Measurements from ENCODE around the gene SERINC5. TPM values are rescaled to one million over a fixed set of nuclear protein-coding genes. Genes with fewer than 3 reads are reported as not detected.
A peak's percentile ranks its signal among the peaks of the same experiment; 100 is the strongest.
"Not testable (repeated sequence)": the region's sequence is repeated elsewhere in the genome, so short reads cannot be mapped to it uniquely, and the experiment has no call there.

The SERINC5 gene
- total RNA-seq, 1 donor from 2014 or later = 57.3 TPM

- no peak for TF ChIP-seq EZH2 (IDR thresholded peaks at IDR 0.05; ENCODE audit: insufficient read depth, low read length)
- TF ChIP-seq, protein P1, sequence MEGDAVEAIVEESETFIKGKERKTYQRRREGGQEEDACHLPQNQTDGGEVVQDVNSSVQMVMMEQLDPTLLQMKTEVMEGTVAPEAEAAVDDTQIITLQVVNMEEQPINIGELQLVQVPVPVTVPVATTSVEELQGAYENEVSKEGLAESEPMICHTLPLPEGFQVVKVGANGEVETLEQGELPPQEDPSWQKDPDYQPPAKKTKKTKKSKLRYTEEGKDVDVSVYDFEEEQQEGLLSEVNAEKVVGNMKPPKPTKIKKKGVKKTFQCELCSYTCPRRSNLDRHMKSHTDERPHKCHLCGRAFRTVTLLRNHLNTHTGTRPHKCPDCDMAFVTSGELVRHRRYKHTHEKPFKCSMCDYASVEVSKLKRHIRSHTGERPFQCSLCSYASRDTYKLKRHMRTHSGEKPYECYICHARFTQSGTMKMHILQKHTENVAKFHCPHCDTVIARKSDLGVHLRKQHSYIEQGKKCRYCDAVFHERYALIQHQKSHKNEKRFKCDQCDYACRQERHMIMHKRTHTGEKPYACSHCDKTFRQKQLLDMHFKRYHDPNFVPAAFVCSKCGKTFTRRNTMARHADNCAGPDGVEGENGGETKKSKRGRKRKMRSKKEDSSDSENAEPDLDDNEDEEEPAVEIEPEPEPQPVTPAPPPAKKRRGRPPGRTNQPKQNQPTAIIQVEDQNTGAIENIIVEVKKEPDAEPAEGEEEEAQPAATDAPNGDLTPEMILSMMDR (IDR thresholded peaks at IDR 0.05; ENCODE audit: insufficient read depth, low read depth, low read length) = no peak
- H3K4me1 Mint-ChIP-seq (ENCODE audit: low read depth, unreplicated experiment) = peaks cover 7% of the 10 kb centered on the region
- Histone ChIP-seq H3K27ac (ENCODE audit: low read depth, low read length) (no peak overlapping the region), H3K36me3 (ENCODE audit: insufficient read depth, low read length) (no peaks in the 10 kb centered on the region), H2AFZ (ENCODE audit: low read depth, low read length) (no peak overlapping the region), H3K9ac (ENCODE audit: low read length) (no peak overlapping the region), H3K27me3 (ENCODE audit: insufficient read depth, low read length) (no peaks in the 10 kb centered on the region), H3K4me2 (ENCODE audit: low read length) (no peak overlapping the region), H3K4me3 (ENCODE audit: insufficient read depth, low read depth, low read length) (no peak overlapping the region), H3K4me1 (ENCODE audit: insufficient read depth, low read length) (no peaks in the 10 kb centered on the region), H3K79me2 (ENCODE audit: insufficient read depth, low read length) (no peaks in the 10 kb centered on the region), H4K20me1 (ENCODE audit: insufficient read depth, low read length) (no peaks in the 10 kb centered on the region), H3K9me3 (ENCODE audit: insufficient read depth, low read depth, low read length) (no peaks in the 10 kb centered on the region)
- no peaks in the 10 kb centered on the region for H3K36me3 Mint-ChIP-seq (ENCODE audit: low read depth, unreplicated experiment)
- H3K9me3 Mint-ChIP-seq (ENCODE audit: unreplicated experiment) = no peaks in the 10 kb centered on the region
- H3K27me3 Mint-ChIP-seq (ENCODE audit: low read depth, unreplicated experiment) = no peaks in the 10 kb centered on the region
- DNase-seq (ENCODE audit: low read depth) = no peak
- no peak overlapping the region for H3K4me3 Mint-ChIP-seq (ENCODE audit: unreplicated experiment)
- FAIRE-seq = peak; percentile 26
- no peak overlapping the region for H3K27ac Mint-ChIP-seq (ENCODE audit: unreplicated experiment)
Measured at GRCh38 chr5:80092486-80093107, 163.3 kb downstream of the SERINC5 start.

- not testable (repeated sequence) for H3K27me3 Mint-ChIP-seq (ENCODE audit: low read depth, unreplicated experiment); H3K27me3 ChIP-seq (ENCODE audit: insufficient read depth, low read length); H2AFZ ChIP-seq (ENCODE audit: low read depth, low read length); H3K4me1 ChIP-seq (ENCODE audit: insufficient read depth, low read length); H3K36me3 ChIP-seq (ENCODE audit: insufficient read depth, low read length); H4K20me1 ChIP-seq (ENCODE audit: insufficient read depth, low read length); FAIRE-seq; H3K9me3 ChIP-seq (ENCODE audit: insufficient read depth, low read depth, low read length); H3K4me2 ChIP-seq (ENCODE audit: low read length); H3K9me3 Mint-ChIP-seq (ENCODE audit: unreplicated experiment); H3K4me3 Mint-ChIP-seq (ENCODE audit: unreplicated experiment); H3K4me3 ChIP-seq (ENCODE audit: insufficient read depth, low read depth, low read length); H3K9ac ChIP-seq (ENCODE audit: low read length); H3K4me1 Mint-ChIP-seq (ENCODE audit: low read depth, unreplicated experiment); H3K27ac ChIP-seq (ENCODE audit: low read depth, low read length); H3K36me3 Mint-ChIP-seq (ENCODE audit: low read depth, unreplicated experiment); H3K79me2 ChIP-seq (ENCODE audit: insufficient read depth, low read length)
- peak; percentile 29 for DNase-seq (ENCODE audit: low read depth)
- peak overlapping the region; percentile 34 for H3K27ac Mint-ChIP-seq (ENCODE audit: unreplicated experiment)
- TF ChIP-seq, protein P1 (IDR thresholded peaks at IDR 0.05; ENCODE audit: insufficient read depth, low read depth, low read length) = peak; percentile 59
Measured at GRCh38 chr5:80091792-80092192, 164.1 kb downstream of the SERINC5 start.

GRCh38 chr5:80090884-80091166 lies 165.0 kb downstream of the SERINC5 start:
- FAIRE-seq = no peak
- peaks cover 1% of the 10 kb centered on the region for H3K4me1 Mint-ChIP-seq (ENCODE audit: low read depth, unreplicated experiment)
- no peak overlapping the region for H3K4me3 ChIP-seq (ENCODE audit: insufficient read depth, low read depth, low read length)

More at GRCh38 chr5:80090884-80091166, 165.0 kb downstream of the SERINC5 start:
- Histone ChIP-seq H3K4me2 (ENCODE audit: low read length) (no peak overlapping the region), H3K27ac (ENCODE audit: low read depth, low read length) (no peak overlapping the region), H3K4me1 (ENCODE audit: insufficient read depth, low read length) (no peaks in the 10 kb centered on the region), H3K27me3 (ENCODE audit: insufficient read depth, low read length) (no peaks in the 10 kb centered on the region), H2AFZ (ENCODE audit: low read depth, low read length) (no peak overlapping the region), H3K9ac (ENCODE audit: low read length) (no peak overlapping the region), H3K36me3 (ENCODE audit: insufficient read depth, low read length) (no peaks in the 10 kb centered on the region), H4K20me1 (ENCODE audit: insufficient read depth, low read length) (no peaks in the 10 kb centered on the region), H3K79me2 (ENCODE audit: insufficient read depth, low read length) (no peaks in the 10 kb centered on the region), H3K9me3 (ENCODE audit: insufficient read depth, low read depth, low read length) (no peaks in the 10 kb centered on the region)
- TF ChIP-seq EZH2 (IDR thresholded peaks at IDR 0.05; ENCODE audit: insufficient read depth, low read length) = no peak
- no peak for DNase-seq (ENCODE audit: low read depth)
- Mint-ChIP-seq H3K9me3 (ENCODE audit: unreplicated experiment) (no peaks in the 10 kb centered on the region), H3K27me3 (ENCODE audit: low read depth, unreplicated experiment) (no peaks in the 10 kb centered on the region), H3K36me3 (ENCODE audit: low read depth, unreplicated experiment) (no peaks in the 10 kb centered on the region), H3K27ac (ENCODE audit: unreplicated experiment) (no peak overlapping the region), H3K4me3 (ENCODE audit: unreplicated experiment) (no peak overlapping the region)

Measured in astrocyte (in vitro differentiated cells and primary cell).